Glomerular visceral epithelial cell (primary cell): ENCODE measurements around the gene SHB.
A peak's percentile ranks its signal among the peaks of the same experiment; 100 is the strongest.

Experiments used
- DNase-seq: peaks from one replicate; pipeline ENCODE4 v3.0.0-alpha.2; 2016; ENCODE audit errors: extremely low spot score

The SHB gene

DNA sequence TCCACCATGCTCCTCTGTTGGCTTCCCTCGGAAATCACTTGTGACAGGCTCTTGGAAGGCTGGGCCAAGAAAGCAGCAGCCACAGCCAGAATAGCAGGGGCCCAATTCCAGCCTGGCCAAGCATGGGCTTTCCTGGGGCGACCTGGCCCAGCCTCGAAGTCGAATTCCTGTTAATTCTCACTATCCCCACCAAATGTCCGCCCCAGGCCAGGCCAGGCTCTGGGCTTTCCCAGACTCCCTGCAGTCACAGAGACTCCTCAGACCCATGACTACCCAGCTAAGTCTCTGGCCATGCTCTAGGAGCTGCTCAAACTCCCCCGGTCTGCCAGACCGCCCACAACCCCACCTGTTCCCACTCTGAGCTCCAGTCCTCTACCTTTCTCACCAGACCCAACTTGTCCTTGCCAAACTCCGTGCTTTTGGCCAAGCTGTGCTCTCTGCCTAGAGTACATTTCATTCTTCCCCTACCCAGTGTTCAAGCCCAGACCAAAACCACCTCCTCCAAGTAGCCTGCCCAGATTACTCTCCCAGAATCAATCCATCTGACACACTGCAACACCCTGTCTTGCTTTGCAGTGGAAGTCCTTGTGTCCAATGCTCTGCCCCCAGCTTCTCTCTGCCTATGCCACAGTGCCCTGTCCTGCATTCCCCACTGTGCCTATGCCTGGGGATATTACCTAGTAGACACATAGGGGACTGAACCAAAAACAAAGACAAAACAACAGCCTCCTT, 26.2 kb downstream of the SHB start:
- DNase-seq, result no peak

DNA sequence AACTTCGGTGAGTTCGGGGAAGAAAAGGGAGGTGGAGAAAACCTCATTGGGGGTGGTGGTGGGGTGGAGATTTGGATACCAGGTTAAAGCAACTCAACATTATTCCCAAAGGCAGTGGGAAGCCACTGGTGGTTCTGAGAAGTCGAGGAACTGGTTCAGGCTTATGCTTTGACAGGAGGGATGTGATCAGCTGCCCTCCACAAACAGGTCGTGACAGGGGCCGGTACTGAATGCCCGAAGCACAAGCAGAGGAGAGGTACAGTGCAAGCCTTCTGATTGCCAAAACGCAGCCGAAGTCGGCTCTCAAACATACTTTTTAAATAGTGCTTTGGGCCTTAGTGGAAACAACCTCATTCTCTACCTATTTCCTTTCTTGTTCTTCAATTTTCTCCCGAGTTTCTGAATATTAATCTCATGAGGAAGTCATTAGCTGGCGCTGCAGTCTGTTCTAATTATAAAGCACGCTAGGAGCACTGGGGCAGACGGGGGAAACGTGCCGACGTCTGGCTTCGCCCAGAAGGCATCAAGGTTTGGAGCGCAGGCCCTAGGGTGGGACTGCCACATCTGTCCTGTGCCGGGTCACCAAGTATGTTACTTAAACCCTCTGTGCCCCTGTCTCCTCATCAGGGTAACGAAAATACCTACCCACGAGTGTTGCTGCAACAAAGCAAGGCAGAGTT, 27.3 kb downstream of the SHB start:
- no peak for DNase-seq

- no peak for DNase-seq
These were observed 28.9 kb downstream of the SHB start for GRCh38 chr9:38039907-38040682.

GRCh38 chr9:38039090-38039906, 29.7 kb downstream of the SHB start:
- DNase-seq, result no peak

DNA sequence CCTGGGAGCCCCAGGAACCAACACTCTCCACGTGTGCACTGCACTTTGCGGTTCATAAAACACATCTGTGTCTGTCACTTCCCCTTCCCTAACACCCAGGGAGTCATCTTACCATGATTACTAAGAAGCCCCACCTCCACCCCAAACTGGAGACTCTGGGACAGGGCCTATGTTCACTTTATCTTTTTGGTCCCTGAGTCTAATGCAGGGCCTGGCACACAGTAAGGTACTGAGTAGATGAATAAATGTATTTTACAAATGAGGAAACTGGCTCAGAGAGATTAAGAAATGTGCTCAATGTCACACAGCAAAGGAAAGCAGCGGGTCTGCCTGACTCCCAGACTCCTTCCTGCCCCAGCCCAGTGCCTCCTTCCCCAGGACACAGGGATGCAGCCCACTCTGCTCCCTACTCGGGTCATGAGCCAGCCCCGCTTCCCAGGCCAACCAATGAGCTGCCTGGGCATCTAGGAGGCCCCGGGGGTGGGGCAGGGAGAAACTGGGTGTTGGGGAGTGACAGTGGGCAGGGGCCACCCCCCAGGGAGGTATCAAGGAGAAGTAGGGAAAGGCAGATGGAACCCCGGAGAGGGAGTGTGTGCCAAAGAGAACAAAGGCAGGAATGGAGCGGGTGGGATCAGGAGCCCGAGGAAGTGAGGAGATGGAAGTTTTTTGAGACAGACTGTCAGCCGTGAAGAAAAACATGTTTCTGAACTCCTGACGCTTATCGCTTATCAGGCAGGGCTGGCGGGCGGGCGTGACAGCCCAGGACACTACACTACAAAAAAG, 30.5 kb downstream of the SHB start:
- no peak for DNase-seq

DNA sequence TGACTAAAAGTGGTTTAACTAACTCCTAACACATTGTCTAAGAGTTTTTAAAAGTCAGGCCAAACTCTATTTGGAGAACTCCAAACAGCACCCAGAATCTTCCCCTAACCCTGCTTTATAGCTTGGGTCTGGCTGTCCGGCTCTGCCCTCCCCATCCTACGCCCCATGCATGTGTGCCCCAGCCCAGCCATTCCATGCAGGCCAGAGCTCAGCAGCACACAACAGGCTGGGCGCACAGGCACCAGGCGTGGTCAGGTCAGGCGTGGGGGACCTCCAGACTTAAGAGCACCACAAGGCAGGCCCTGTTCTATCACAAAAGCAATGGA, 31.1 kb downstream of the SHB start:
- no peak for DNase-seq

GRCh38 chr9:38036359-38037084, 32.5 kb downstream of the SHB start:
- DNase-seq, result peak; percentile 74

GRCh38 chr9:38035873-38036272, 33.2 kb downstream of the SHB start:
- DNase-seq, result peak; percentile 65

DNA sequence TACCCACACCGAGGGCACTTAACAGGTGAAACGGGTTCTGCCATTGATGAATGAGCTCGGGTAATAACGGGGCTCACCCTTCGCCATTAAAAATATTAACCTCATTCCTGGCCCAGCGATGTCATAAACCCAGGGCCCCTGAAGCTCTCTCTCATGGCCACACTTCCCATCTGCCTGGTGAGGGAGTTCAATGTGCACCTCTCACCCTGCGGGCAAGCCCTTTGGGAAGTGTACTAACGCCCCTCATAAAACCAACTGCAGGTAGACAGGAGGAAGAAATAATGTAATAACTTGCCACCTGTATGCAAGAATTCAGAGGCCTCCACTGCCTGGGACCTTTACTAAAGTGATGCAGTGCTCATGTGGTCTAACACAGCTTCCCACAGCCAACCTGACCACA, 35.1 kb downstream of the SHB start:
- no peak for DNase-seq

- DNase-seq, result no peak
These were observed 36.5 kb downstream of the SHB start for GRCh38 chr9:38032266-38033110.

- DNase-seq, result no peak
These were observed 37.4 kb downstream of the SHB start for GRCh38 chr9:38031594-38031993.

GRCh38 chr9:38030658-38031057, 38.4 kb downstream of the SHB start:
- DNase-seq, result no peak

- DNase-seq, result no peak
These were observed 39.0 kb downstream of the SHB start for GRCh38 chr9:38029915-38030638.

- no peak for DNase-seq
These were observed 41.3 kb downstream of the SHB start for GRCh38 chr9:38027714-38028113.

DNA sequence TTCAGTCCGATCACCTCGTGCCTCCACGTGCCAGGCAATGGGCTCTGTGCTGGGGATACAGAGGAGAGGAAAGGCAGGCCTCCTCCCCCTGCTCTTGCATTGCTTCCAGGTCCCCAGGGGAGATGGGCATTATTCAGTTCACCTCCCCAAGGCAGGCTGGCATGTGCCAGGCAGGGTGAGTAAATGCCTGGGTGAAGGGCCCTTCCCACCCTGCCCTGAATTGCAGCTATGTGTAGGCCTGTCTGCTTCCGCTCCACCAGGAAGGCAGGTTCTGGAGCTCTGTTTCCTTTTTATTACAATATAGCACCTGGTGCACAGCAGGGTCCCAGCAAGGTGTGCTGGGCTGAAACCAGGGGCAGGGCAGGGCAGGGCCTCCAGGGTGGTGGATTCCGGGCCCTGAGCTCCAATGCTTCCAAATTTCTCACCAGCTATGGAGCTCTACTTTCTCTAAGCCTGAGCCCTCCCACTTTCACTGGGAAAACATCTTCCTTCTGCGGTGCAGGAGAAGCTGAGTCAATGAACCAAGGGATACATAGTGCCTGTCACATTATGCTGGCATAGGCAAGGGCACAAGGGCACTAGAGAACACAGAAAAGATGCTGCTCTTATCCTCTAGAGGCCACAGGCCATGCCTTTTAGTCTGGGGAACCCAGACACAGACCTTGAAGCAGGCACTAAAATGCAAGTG, 42.0 kb downstream of the SHB start:
- DNase-seq, result no peak

DNA sequence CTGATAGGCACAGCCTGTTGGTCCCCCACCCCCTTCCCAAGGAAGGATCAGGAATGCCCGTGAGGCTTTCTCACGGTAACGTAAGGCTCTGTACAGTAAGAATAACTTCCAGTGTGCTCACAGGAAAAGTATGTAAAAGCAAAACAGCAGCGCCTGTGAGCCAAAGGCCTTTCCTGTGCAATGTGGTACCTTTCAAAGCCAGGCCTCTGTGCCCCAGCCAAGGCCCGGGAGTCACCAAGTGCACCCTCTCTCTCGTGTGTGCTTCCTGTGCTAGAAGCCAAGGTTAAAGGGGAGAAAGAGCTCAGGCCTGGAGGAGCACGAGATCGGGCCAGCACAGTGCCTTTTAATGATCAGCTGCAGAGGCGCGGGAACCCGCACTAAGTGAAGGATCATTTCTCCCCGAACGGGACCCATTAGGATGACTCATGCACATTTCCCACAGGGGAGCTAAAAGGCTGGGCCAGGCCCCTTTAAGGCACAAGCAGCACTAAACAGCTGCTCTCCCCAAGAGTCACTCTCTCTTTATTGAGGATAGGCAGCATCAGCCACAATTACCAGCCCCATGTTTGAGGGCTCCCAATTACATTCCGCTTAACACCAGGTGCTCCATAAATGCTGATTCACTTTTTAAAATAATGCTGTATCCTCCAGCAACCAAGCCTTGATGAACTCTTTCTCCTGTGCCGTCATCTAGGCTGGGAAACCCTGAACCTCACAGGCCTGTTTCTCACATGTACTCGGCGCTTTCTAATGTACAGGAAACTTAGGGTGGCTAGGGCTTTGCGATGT, 42.8 kb downstream of the SHB start:
- peak; percentile 89 for DNase-seq

DNA sequence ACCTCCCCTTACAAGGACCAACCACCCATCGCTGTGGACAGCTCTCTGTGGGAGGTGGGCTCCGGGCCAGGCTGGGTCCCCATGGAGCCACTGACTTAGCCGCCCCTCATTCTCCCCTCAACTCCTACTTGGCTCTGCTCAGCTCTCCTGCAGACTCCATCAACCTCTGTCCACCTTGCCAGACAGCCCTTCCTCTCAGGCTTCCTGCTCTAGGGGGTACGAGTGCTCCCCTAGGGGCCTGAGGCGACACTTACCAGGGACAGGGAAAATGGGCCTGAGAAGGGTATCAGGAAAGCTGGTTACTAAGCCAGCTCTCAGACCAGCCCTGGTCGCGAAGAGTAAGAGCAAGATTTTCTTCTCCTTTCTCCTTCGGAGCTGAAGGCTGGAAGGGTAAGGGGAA, 43.9 kb downstream of the SHB start:
- no peak for DNase-seq
